Prostate gland (tissue), 2 donors: ENCODE data around the gene GRM8.

Source experiments
- CTCF ChIP-seq, 4 experiments: fragments of 200-600 bp in 2 of 4; fragments of 450-650 bp in 2 of 4; sonication (generic) in 2 of 4; IDR thresholded peaks; 1 replicate in 3 of 4; 2 replicates in 1 of 4; pipeline ENCODE4 v1.5.1; 2016 to 2019; ENCODE audit warnings: antibody characterized with exemption in 4 of 4, mild to moderate bottlenecking in 2 of 4, moderate library complexity in 2 of 4
- POLR2AphosphoS5 ChIP-seq: sonication (generic); formaldehyde crosslinking; IDR thresholded peaks from one replicate; pipeline ENCODE4 v1.6.1; 2017; ENCODE audit warnings: antibody characterized with exemption

- TF ChIP-seq CTCF (IDR thresholded peaks at IDR 0.05) (no peak), POLR2AphosphoS5 (no peak)
Observed at GRCh38 chr7:127189886-127190285, 62.9 kb downstream of the GRM8 start.
